GM12878 (cell line): ENCODE results near the gene PRRC2C. TPM values are rescaled to one million over a fixed set of nuclear protein-coding genes. Genes with fewer than 3 reads are reported as not detected.

Experiments used
- BHLHE40 ChIP-seq, 2 experiments: fragments of 450-650 bp in 1 of 2; IDR thresholded peaks; 2 replicates each; pipeline ENCODE4 v1.6.1; 2011 to 2017; ENCODE audit warnings: low read depth in 2 of 2, borderline replicate concordance in 1 of 2, improper control_type of control experiment in 1 of 2, low read length in 1 of 2, mild to moderate bottlenecking in 1 of 2
- CBX5 ChIP-seq: sonication (generic); IDR thresholded peaks from 2 replicates; pipeline ENCODE4 v1.6.1; 2016; ENCODE audit warnings: low read depth, moderate library complexity, mild to moderate bottlenecking, inconsistent platforms
- CEBPB ChIP-seq, 2 experiments: fragments of 150-350 bp in 1 of 2; IDR thresholded peaks; 2 replicates each; pipeline ENCODE4 v1.6.1; 2012 to 2014; ENCODE audit warnings: low read depth in 2 of 2, low read length in 2 of 2, borderline replicate concordance in 1 of 2, inconsistent platforms in 1 of 2
- CTCF ChIP-seq, 3 experiments: IDR thresholded peaks in 2 of 3; conservative IDR thresholded peaks in 1 of 3; 2 replicates each; pipeline ENCODE4 v1.5.1; 2011; ENCODE audit warnings: low read depth in 3 of 3, low read length in 3 of 3, mild to moderate bottlenecking in 3 of 3, control low read depth in 2 of 3, moderate library complexity in 2 of 3, inconsistent platforms in 1 of 3, mixed read lengths in 1 of 3; ENCODE audit not compliant: control insufficient read depth in 2 of 3, insufficient read depth in 1 of 3; ENCODE audit errors: extremely low read depth in 1 of 3
- FOS ChIP-seq: IDR thresholded peaks from 3 replicates; pipeline ENCODE4 v1.6.1; 2011; ENCODE audit warnings: borderline replicate concordance; ENCODE audit not compliant: insufficient read length; ENCODE audit errors: extremely low read depth
- HDGF ChIP-seq: fragments of 450-650 bp; IDR thresholded peaks from 2 replicates; pipeline ENCODE4 v1.6.1; 2016; ENCODE audit warnings: antibody characterized with exemption
- NFYA ChIP-seq: IDR thresholded peaks from 2 replicates; pipeline ENCODE4 v1.6.1; 2011; ENCODE audit warnings: low read depth, mild to moderate bottlenecking, low read length, improper control_type of control experiment, borderline replicate concordance
- NKRF ChIP-seq: fragments of 450-650 bp; conservative IDR thresholded peaks from 2 replicates; pipeline ENCODE4 v1.6.1; 2017; ENCODE audit warnings: mild to moderate bottlenecking, moderate library complexity
- POLR2A ChIP-seq: IDR thresholded peaks from 2 replicates; pipeline ENCODE4 v1.6.1; 2011; ENCODE audit warnings: low read depth, mild to moderate bottlenecking, low read length
- RAD51 ChIP-seq: fragments of 450-650 bp; IDR thresholded peaks from 2 replicates; pipeline ENCODE4 v1.6.1; 2016; ENCODE audit warnings: moderate library complexity, mild to moderate bottlenecking, inconsistent platforms
- SIX5 ChIP-seq: IDR thresholded peaks from 2 replicates; pipeline ENCODE4 v1.6.1; 2011; ENCODE audit warnings: mild to moderate bottlenecking, low read depth, low read length, moderate library complexity; ENCODE audit not compliant: severe bottlenecking
- SMARCA5 ChIP-seq: fragments of 450-650 bp; IDR thresholded peaks from 2 replicates; pipeline ENCODE4 v1.6.1; 2017; ENCODE audit warnings: mild to moderate bottlenecking
- SPI1 ChIP-seq: IDR thresholded peaks from 2 replicates; pipeline ENCODE4 v1.6.1; 2011; ENCODE audit warnings: low read depth, mild to moderate bottlenecking, low read length, moderate library complexity, borderline replicate concordance; ENCODE audit not compliant: insufficient read depth
- TCF3 ChIP-seq: IDR thresholded peaks from 2 replicates; pipeline ENCODE4 v1.6.1; 2012; ENCODE audit warnings: low read depth, mild to moderate bottlenecking, low read length, borderline replicate concordance; ENCODE audit not compliant: insufficient read depth
- ZBED1 ChIP-seq: IDR thresholded peaks from 2 replicates; pipeline ENCODE4 v1.6.1; 2016; ENCODE audit warnings: borderline replicate concordance
- ZNF687 ChIP-seq: fragments of 450-650 bp; IDR thresholded peaks from 2 replicates; pipeline ENCODE4 v1.6.1; 2017; ENCODE audit warnings: mild to moderate bottlenecking, moderate library complexity
- polyA plus RNA-seq, 11 experiments: library from polyadenylated mRNA; depleted of rRNA in 4 of 11; unstranded in 6 of 11; stranded (reverse) in 5 of 11; fragments of >200 nt; fragmentation: Nextera tagmentation in 4 of 11; fragmentation: Illumina TruSeq in 1 of 11; extraction: Ambion mirVana in 4 of 11; extraction: Trizol in 1 of 11; gene quantifications; 1 replicate in 1 of 11; 2 replicates in 10 of 11; pipeline versions ENCODE4 v1.2.1 to v1.2.3, GENCODE V29; 2011 to 2016; ENCODE audit warnings: inconsistent platforms in 2 of 11, missing spikeins in 2 of 11, low read depth in 1 of 11
- total RNA-seq, 4 experiments: library from RNA; depleted of rRNA in 3 of 4; stranded (reverse); fragments of >200 nt in 3 of 4; fragmentation: Illumina TruSeq in 1 of 4; extraction: Trizol in 1 of 4; gene quantifications; 2 replicates each; pipeline versions ENCODE4 v1.2.1 to v1.2.3, GENCODE V29; 2013 to 2021
- TF ChIP-seq, protein P1 (sequence below): fragments of 450-650 bp; IDR thresholded peaks from 2 replicates; pipeline ENCODE4 v1.6.1; 2017; ENCODE audit warnings: mild to moderate bottlenecking
- TF ChIP-seq, protein P2 (sequence below): fragments of 450-650 bp; IDR thresholded peaks from 2 replicates; pipeline ENCODE4 v1.6.1; 2014; ENCODE audit warnings: mild to moderate bottlenecking

The PRRC2C gene
- total and polyA plus RNA-seq, 10 of the 15 experiments (the other 5 are each of a cell fraction or from before 2014, with no cell fraction given): 53.4 to 182 (median 91.8) TPM

DNA sequence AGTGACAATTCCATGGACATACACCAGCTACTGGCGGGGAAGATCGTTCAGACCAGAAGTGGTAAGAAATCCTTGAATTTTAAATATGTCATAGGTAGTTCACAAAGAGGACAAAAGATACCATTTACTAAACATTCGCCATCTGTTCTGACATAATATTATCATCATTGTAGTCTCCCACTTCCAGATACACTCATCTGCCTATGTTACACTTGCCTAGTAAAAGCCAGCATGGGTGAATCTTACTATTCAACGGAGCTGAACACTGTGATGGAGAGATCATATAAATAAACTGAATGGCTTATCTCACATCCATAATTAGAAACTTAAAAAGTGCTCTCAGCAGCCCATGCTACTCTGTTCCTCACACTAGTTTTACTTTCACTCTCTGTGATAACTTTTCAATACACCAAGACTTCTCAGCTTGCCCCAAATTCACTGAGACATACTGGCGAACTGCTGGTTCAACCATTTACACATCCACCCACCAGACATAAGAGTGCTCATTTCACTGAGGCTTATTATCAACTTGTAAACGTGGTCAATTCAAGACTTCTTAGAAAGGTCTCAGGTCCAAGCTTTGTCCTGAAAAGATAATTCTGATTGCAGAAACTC, 463 bp upstream of the PRRC2C start (continued):
- TF ChIP-seq ZBED1 (0 out of 2 replicates have a peak, but pooled peaks have one; percentile 6), TCF3 (no peak), NKRF (peak; percentile 48; the same call in 1 of the 2 replicates), SIX5 (no peak), FOS (no peak), CTCF (IDR thresholded peaks at IDR 0.05 in 2 of 3, conservative IDR thresholded peaks at IDR 0.05 in 1 of 3; ENCODE audit: control insufficient read depth in 2 of 3, extremely low read depth in 1 of 3, insufficient read depth in 1 of 3, low read depth in 3 of 3, low read length in 3 of 3) (no peak), CBX5 (no peak; the same call in 1 of the 2 replicates), SMARCA5 (0 out of 2 replicates have a peak, but pooled peaks have one; percentile 0), POLR2A (no peak), NFYA (no peak), BHLHE40 (IDR thresholded peaks at IDR 0.05; ENCODE audit: borderline replicate concordance in 1 of 2, low read depth in 2 of 2, low read length in 1 of 2) (no peak), SPI1 (peak; percentile 44; the same call in 1 of the 2 replicates), HDGF (no peak), RAD51 (no peak), CEBPB (IDR thresholded peaks at IDR 0.05; ENCODE audit: borderline replicate concordance in 1 of 2, low read depth in 2 of 2, low read length in 2 of 2) (no peak), ZNF687 (no peak)
- TF ChIP-seq, protein P1, sequence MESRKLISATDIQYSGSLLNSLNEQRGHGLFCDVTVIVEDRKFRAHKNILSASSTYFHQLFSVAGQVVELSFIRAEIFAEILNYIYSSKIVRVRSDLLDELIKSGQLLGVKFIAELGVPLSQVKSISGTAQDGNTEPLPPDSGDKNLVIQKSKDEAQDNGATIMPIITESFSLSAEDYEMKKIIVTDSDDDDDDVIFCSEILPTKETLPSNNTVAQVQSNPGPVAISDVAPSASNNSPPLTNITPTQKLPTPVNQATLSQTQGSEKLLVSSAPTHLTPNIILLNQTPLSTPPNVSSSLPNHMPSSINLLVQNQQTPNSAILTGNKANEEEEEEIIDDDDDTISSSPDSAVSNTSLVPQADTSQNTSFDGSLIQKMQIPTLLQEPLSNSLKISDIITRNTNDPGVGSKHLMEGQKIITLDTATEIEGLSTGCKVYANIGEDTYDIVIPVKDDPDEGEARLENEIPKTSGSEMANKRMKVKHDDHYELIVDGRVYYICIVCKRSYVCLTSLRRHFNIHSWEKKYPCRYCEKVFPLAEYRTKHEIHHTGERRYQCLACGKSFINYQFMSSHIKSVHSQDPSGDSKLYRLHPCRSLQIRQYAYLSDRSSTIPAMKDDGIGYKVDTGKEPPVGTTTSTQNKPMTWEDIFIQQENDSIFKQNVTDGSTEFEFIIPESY: no peak
- TF ChIP-seq, protein P2, sequence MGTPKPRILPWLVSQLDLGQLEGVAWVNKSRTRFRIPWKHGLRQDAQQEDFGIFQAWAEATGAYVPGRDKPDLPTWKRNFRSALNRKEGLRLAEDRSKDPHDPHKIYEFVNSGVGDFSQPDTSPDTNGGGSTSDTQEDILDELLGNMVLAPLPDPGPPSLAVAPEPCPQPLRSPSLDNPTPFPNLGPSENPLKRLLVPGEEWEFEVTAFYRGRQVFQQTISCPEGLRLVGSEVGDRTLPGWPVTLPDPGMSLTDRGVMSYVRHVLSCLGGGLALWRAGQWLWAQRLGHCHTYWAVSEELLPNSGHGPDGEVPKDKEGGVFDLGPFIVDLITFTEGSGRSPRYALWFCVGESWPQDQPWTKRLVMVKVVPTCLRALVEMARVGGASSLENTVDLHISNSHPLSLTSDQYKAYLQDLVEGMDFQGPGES: no peak
